OCI-LY3 (cell line): ENCODE measurements around the gene CCL23.

Experiments
- H2AFZ ChIP-seq: fragments of 200-600, 300-600 bp; shearing (Covaris generic); 2 replicates; pipeline ENCODE4 v1.6.0; 2014; ENCODE audit warnings: antibody characterized with exemption, low read depth, low read length
- H3K27ac ChIP-seq: fragments of 200-600, 300-600 bp; sonication (generic); 2 replicates; pipeline ENCODE4 v1.5.1; 2014; ENCODE audit warnings: mild to moderate bottlenecking, low read length, moderate library complexity, mixed read lengths
- H3K27me3 ChIP-seq: fragments of 200-600, 300-600 bp; sonication (generic); 2 replicates; pipeline ENCODE4 v1.6.1; 2014; ENCODE audit warnings: low read depth, low read length, mixed read lengths
- H3K36me3 ChIP-seq: fragments of 200-600, 300-600 bp; sonication (generic); replicated peaks from 2 replicates; pipeline ENCODE3; 2014; ENCODE audit warnings: low read depth, low read length, mixed read lengths
- H3K4me1 ChIP-seq: fragments of 300-600, 200-600 bp; sonication (generic); 2 replicates; pipeline ENCODE4 v1.6.1; 2014; ENCODE audit warnings: low read length, mixed read lengths
- H3K4me2 ChIP-seq: fragments of 200-600, 300-600 bp; sonication (generic); 2 replicates; pipeline ENCODE4 v1.6.1; 2014; ENCODE audit warnings: low read length, mixed read lengths
- H3K4me3 ChIP-seq: fragments of 300-600, 200-600 bp; sonication (generic); 2 replicates; pipeline ENCODE4 v1.5.1; 2014; ENCODE audit warnings: antibody characterized with exemption, mild to moderate bottlenecking, low read length, moderate library complexity
- H3K79me2 ChIP-seq: fragments of 300-600, 200-600 bp; shearing (Covaris generic); 2 replicates; pipeline ENCODE4 v1.6.1; 2014; ENCODE audit warnings: mild to moderate bottlenecking, low read length, mixed read lengths
- H3K9ac ChIP-seq: fragments of 300-600, 200-600 bp; shearing (Covaris generic); 2 replicates; pipeline ENCODE4 v1.6.0; 2014; ENCODE audit warnings: mild to moderate bottlenecking, low read length, moderate library complexity
- H3K9me3 ChIP-seq: fragments of 200-600, 300-600 bp; shearing (Covaris generic); 2 replicates; pipeline ENCODE4 v1.6.1; 2014; ENCODE audit warnings: low read length, mixed read lengths; ENCODE audit not compliant: insufficient read depth
- H4K20me1 ChIP-seq: fragments of 200-600, 300-600 bp; sonication (generic); 2 replicates; pipeline ENCODE4 v1.6.1; 2016; ENCODE audit warnings: low read length, mixed read lengths; ENCODE audit not compliant: insufficient read depth
- CTCF ChIP-seq: fragments of 200-600, 300-600 bp; sonication (generic); IDR thresholded peaks from 2 replicates; pipeline ENCODE4 v1.5.1; 2014; ENCODE audit warnings: antibody characterized with exemption, low read length, low read depth
- EZH2phosphoT487 ChIP-seq: fragments of 200-600 bp; shearing (Covaris generic); IDR thresholded peaks from 2 replicates; pipeline ENCODE4 v1.6.1; 2018; ENCODE audit warnings: antibody characterized with exemption, mixed run types, low read depth

CCL23 gene

DNA sequence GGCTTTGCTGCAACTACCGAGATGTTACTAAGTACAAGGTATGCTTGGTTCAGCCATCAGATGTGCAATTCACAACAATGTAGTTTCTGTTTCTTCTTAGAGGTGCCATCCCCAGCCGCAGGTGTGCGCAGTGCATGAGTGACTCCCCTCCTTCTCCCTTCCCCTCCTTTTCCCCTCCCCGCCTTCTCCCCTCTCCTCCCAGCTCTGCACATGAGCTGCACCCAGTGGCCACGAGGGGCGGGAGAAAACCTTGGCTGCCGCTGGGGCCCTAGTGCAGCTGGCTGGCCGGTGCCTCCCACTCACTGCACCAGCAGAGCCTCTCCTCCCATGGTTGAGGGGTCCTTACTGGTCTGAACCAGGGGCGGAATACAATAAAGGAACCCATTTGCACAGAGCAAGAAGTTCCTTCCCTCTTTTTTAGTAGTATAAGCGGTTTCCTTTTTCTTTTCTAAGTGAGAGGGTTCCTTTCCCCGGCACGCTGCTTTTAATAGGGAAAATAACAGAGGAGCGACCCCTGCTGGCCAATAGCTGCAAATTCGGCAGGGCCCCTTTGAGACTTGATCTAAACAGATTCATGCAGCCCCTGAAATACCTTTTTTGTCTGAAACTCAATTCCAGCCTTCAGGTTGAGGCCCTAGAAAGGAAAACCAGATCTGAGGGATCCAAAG is 8.6 kb downstream of the CCL23 start:
- peak overlapping the region; percentile 27; the same call in 1 of the 2 replicates for H2AFZ ChIP-seq
- 0 out of 2 replicates have a peak, but pooled peaks cover 3% of the 10 kb centered on the region for H3K27me3 ChIP-seq
- H3K79me2 ChIP-seq: no peaks in the 10 kb centered on the region
- H3K4me2 ChIP-seq: peak overlapping the region; percentile 57
- TF ChIP-seq CTCF (peak; percentile 83), EZH2phosphoT487 (no peak)
- H3K27ac ChIP-seq: no peak overlapping the region; the same call in 1 of the 2 replicates
- H3K36me3 ChIP-seq: no peaks in the 10 kb centered on the region
- H3K9me3 ChIP-seq: no peaks in the 10 kb centered on the region
- peak overlapping the region; percentile 0; the same call in 1 of the 2 replicates for H3K9ac ChIP-seq
- H3K4me3 ChIP-seq: peak overlapping the region; percentile 56
- peaks cover 31% of the 10 kb centered on the region for H3K4me1 ChIP-seq
- no peaks in the 10 kb centered on the region for H4K20me1 ChIP-seq

DNA sequence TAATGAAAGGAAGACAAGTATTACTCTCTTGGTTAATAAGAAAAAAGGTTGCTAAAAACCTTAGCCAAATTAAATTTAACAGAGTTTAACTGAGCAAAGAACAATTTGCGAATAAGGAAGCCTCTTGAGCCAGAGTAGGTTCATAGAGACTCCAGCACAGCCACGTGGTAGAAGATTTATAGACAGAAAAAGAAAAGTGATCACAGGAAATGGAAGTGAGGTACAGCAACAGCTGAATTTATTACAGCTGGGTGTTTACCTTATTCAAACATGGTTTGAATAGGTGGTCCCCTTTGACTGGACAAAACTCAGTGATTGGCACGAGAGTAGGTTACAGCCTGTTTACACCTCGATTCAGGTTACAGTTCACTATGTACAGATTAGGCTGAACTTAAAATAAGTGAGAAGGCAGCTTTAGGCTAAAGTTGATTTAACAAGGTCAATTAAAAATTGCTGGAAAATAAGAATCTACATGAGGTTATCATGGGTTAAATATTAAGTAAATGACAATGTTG is 13.1 kb downstream of the CCL23 start:
- Histone ChIP-seq H3K4me1 (peaks cover 60% of the 10 kb centered on the region), H2AFZ (no peak overlapping the region; the same call in 1 of the 2 replicates), H3K4me3 (no peak overlapping the region), H3K36me3 (no peaks in the 10 kb centered on the region), H3K9me3 (no peaks in the 10 kb centered on the region), H3K79me2 (no peaks in the 10 kb centered on the region), H3K27ac (no peak overlapping the region), H3K27me3 (peaks cover 17% of the 10 kb centered on the region), H3K9ac (no peak overlapping the region), H3K4me2 (peak overlapping the region; percentile 32), H4K20me1 (no peaks in the 10 kb centered on the region)
- TF ChIP-seq CTCF: no peak
- TF ChIP-seq EZH2phosphoT487: no peak

DNA sequence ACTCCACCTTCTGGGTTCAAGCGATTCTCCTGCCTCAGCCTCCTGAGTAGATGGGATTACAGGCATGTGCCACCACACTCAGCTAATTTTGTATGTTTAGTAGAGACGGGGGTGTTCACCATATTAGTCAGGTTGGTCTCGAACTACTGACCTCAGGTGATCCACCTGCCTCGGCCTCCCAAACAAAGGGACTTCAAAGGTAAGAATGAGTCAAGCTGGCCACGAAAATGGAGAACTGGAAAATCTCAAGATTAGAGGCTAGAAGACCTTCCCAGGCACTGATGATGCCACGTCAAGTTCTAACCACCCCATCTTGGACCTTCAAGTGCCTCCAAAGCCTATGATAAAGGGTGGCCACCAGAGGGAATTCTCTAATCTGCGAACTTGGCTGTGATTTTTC is 15.1 kb downstream of the CCL23 start:
- H3K36me3 ChIP-seq: no peaks in the 10 kb centered on the region
- no peaks in the 10 kb centered on the region for H4K20me1 ChIP-seq
- no peak overlapping the region for H3K27ac ChIP-seq

More for the DNA sequence above, 15.1 kb downstream of the CCL23 start:
- Histone ChIP-seq H3K9ac (no peak overlapping the region), H2AFZ (no peak overlapping the region), H3K79me2 (no peaks in the 10 kb centered on the region), H3K9me3 (no peaks in the 10 kb centered on the region), H3K27me3 (peaks cover 36% of the 10 kb centered on the region), H3K4me3 (0 out of 2 replicates have a peak overlapping the region, but pooled peaks have one; percentile 1), H3K4me1 (peaks cover 62% of the 10 kb centered on the region), H3K4me2 (peak overlapping the region; percentile 42)
- TF ChIP-seq EZH2phosphoT487 (no peak), CTCF (0 out of 2 replicates have a peak, but pooled peaks have one; percentile 11)
